ENCODE results near the gene BYSL. TPM values are rescaled to one million over a fixed set of nuclear protein-coding genes. Genes with fewer than 3 reads are reported as not detected.

BYSL gene
- total and polyA plus RNA-seq, 2 experiments from 2014 or later, result 30.7 to 32.6 TPM

DNA sequence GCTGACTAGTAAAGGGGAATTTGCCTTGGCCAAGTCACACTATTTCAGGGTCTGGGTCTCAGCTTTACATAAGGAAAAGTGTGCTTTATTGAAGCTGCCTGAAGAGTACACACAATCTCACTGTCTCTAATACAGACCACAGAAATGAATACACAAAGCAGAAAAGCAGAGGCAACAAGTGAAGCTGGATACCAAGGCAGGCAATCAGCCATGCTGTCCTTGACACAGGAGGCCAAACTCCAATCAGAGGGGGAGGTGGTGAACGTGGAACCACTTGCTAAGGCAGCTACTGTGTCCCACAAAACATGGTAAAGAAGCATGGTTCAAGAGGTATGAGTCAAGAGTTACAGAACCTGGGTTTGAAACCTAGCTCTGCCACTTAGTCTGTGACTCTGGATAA, 42.1 kb downstream of the BYSL start:
- Histone ChIP-seq H3K36me3 (no peaks in the 10 kb centered on the region), H3K27me3 (no peaks in the 10 kb centered on the region), H3K9me3 (ENCODE audit: low read depth) (no peaks in the 10 kb centered on the region), H3K4me3 (no peak overlapping the region), H3K4me1 (ENCODE audit: low read depth) (no peaks in the 10 kb centered on the region), H3K27ac (no peak overlapping the region)
- DNase-seq (ENCODE audit: low read depth in 1 of 2, low spot score in 1 of 2), result no peak
- TF ChIP-seq, protein P1, sequence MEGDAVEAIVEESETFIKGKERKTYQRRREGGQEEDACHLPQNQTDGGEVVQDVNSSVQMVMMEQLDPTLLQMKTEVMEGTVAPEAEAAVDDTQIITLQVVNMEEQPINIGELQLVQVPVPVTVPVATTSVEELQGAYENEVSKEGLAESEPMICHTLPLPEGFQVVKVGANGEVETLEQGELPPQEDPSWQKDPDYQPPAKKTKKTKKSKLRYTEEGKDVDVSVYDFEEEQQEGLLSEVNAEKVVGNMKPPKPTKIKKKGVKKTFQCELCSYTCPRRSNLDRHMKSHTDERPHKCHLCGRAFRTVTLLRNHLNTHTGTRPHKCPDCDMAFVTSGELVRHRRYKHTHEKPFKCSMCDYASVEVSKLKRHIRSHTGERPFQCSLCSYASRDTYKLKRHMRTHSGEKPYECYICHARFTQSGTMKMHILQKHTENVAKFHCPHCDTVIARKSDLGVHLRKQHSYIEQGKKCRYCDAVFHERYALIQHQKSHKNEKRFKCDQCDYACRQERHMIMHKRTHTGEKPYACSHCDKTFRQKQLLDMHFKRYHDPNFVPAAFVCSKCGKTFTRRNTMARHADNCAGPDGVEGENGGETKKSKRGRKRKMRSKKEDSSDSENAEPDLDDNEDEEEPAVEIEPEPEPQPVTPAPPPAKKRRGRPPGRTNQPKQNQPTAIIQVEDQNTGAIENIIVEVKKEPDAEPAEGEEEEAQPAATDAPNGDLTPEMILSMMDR (IDR thresholded peaks at IDR 0.05; ENCODE audit: low read depth, low read length), result no peak

DNA sequence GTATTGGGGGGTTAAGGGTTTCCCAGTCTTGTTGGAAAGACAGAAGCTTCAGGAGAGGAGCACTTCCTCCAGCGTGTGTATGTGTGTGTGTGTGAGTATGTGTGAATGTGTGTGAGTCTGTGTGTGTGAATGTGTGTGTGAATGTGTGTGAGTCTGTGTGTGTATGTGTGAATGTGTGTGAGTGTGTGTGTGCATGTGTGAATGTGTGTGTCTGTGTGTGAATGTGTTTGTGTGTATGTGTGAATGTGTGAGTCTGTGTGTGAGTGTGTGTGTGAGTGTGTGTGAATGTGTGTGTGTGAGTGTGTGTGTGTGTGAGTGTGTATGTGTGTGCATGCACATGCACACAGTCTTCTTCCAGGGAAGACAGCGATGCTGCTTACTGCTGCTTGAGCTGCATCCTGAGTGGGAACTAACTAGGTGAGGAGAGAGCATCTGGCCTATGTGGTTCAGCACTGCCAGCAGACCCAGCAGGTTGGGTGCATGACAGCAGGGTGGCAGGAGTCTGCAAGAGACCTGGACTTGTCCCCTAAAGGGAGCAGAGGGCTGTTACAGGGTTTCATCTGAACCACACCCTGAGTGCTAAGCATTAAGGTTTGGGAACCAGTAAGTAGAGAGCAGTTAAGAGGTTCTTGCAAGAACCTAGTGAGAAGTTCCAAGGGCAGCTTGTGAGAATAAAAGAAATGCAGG, 43.0 kb downstream of the BYSL start:
- no peak for DNase-seq (ENCODE audit: low read depth in 1 of 2, low spot score in 1 of 2)
- H3K4me3 ChIP-seq, result no peak overlapping the region
- H3K27me3 ChIP-seq, result no peaks in the 10 kb centered on the region
- no peaks in the 10 kb centered on the region for H3K9me3 ChIP-seq (ENCODE audit: low read depth)
- TF ChIP-seq, protein P1 (IDR thresholded peaks at IDR 0.05; ENCODE audit: low read depth, low read length), result no peak
- no peaks in the 10 kb centered on the region for H3K36me3 ChIP-seq
- no peaks in the 10 kb centered on the region for H3K4me1 ChIP-seq (ENCODE audit: low read depth)
- no peak overlapping the region for H3K27ac ChIP-seq

DNA sequence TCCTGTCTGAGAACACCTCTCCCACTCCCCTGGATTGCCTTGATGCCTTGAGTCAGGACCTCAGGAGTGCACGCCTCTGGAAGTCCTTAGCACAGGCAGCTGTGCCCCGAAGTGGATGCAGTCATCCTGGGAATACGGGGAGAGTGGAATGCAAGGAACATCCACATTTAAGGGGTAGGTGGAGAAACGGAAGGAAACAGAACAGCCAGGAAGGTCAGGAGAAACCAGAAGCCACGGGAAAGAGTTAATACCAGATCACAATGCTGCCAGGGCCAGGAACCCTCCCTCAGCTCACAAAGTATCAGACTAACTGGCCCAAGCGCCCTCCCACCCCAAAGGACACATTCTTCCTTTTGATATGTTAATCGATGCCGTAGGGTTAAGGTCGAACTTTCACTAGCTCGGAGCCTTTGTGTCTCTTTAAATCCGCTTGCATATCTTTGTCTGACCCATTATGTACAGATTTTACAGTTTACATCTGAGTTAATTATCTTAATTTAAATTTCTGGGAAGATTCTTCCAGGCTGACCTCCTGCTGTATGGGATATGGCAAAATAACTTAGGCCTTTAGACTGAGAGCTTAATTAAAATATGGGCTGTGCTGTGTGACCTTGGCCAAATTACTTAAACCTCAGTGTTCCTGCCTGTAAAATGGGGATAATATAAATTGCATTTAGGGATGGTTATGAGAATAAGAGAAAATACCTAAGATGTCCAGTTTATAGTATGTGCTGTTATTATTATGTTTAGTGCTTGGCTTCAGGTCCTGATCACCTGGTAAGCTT, 44.3 kb downstream of the BYSL start:
- no peak overlapping the region for H3K27ac ChIP-seq
- TF ChIP-seq, protein P1 (IDR thresholded peaks at IDR 0.05; ENCODE audit: low read depth, low read length), result no peak
- no peak overlapping the region for H3K4me3 ChIP-seq
- no peaks in the 10 kb centered on the region for H3K9me3 ChIP-seq (ENCODE audit: low read depth)
- H3K36me3 ChIP-seq, result no peaks in the 10 kb centered on the region
- DNase-seq (ENCODE audit: low read depth in 1 of 2, low spot score in 1 of 2), result no peak
- H3K27me3 ChIP-seq, result no peaks in the 10 kb centered on the region
- H3K4me1 ChIP-seq (ENCODE audit: low read depth), result no peaks in the 10 kb centered on the region

DNA sequence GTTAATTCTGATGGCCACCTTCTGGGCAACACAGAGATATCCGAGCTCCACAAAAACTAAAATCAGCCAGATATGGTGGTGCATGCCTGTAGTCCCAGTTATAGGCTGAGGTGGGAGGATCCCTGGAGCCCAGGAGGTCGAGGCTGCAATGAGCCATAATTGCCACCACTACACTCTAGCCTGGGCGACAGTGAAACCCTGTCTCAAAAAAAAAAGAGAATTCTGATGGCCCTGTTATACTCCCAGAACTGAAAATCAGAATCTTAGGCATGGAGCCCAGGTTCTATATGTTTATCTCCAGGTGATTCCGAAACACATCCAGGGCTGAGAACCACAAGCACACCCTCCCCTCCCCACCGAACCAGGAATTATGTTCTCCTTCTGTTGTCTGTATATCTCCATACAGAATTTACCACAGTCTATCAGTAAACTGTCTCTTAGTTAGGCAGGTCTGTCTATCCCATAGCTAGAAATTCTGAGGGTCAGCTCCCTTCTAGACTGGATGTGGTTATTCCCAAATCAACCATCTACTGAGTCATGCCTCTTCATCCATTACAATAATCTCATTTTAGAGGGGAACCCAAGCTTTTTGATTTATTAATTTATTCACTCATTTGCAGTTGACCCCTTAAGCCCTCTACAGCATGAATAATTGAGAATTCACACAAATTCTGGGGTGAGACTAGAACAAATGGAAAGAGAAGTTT, 45.1 kb downstream of the BYSL start:
- Histone ChIP-seq H3K9me3 (ENCODE audit: low read depth) (no peaks in the 10 kb centered on the region), H3K4me1 (ENCODE audit: low read depth) (no peaks in the 10 kb centered on the region), H3K4me3 (no peak overlapping the region), H3K27me3 (no peaks in the 10 kb centered on the region), H3K36me3 (no peaks in the 10 kb centered on the region), H3K27ac (no peak overlapping the region)
- DNase-seq (ENCODE audit: low read depth in 1 of 2, low spot score in 1 of 2), result no peak
- TF ChIP-seq, protein P1 (IDR thresholded peaks at IDR 0.05; ENCODE audit: low read depth, low read length), result no peak

DNA sequence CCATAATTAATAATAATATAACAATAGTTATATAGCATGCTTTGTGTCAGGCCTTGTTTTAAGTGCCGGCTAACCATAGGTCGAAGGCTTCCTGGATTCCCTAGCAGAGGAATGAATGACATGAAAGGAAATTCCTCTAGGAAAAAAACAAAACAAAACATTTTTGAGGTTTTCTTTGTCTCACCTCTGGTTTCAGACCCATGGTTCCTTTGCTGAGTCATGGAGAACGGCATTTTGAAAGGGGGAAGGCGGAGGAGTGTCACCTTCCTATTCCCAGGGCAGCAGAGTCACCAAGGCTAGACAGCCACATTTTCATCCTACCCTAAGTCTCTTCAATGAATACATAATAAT, 45.6 kb downstream of the BYSL start:
- no peaks in the 10 kb centered on the region for H3K9me3 ChIP-seq (ENCODE audit: low read depth)
- H3K4me3 ChIP-seq, result no peak overlapping the region
- DNase-seq (ENCODE audit: low read depth in 1 of 2, low spot score in 1 of 2), result peak in 1 of 2 donors; percentile 65
- no peaks in the 10 kb centered on the region for H3K4me1 ChIP-seq (ENCODE audit: low read depth)
- H3K36me3 ChIP-seq, result no peaks in the 10 kb centered on the region
- TF ChIP-seq, protein P1 (IDR thresholded peaks at IDR 0.05; ENCODE audit: low read depth, low read length), result no peak
- H3K27ac ChIP-seq, result no peak overlapping the region
- H3K27me3 ChIP-seq, result no peaks in the 10 kb centered on the region
